ENCODE results near the gene PDXP. TPM values are rescaled to one million over a fixed set of nuclear protein-coding genes. Genes with fewer than 3 reads are reported as not detected.

PDXP gene
- total and polyA plus RNA-seq, 5 donors from 2014 or later = 1.1 to 5.8 (median 2.0) TPM

- H3K27ac ChIP-seq (ENCODE audit: insufficient read depth, low read length, poor library complexity, severe bottlenecking) = peak overlapping the region; percentile 88
- H3K4me3 ChIP-seq (ENCODE audit: low read depth, low read length) = no peak overlapping the region
- no peak for DNase-seq
- H3K9me3 ChIP-seq (ENCODE audit: control insufficient read depth in 2 of 2, low read length in 2 of 2) = no peaks in the 10 kb centered on the region
- Mint-ChIP-seq H3K9me3 (peaks cover 0 to 1% (median 0%) of the 10 kb centered on the region in 7 donors), H3K36me3 (no peaks in the 10 kb centered on the region), H3K4me3 (peak overlapping the region in 1 of 4 donors; percentile 32), H3K27ac (peak overlapping the region in 2 of 3 donors; percentile 76 to 84), H3K4me1 (peaks cover 0 to 84% (median 31%) of the 10 kb centered on the region in 4 donors), H3K27me3 (no peaks in the 10 kb centered on the region)
- H3K27me3 ChIP-seq (ENCODE audit: control insufficient read depth, insufficient read depth, low read length) = no peaks in the 10 kb centered on the region
- no peaks in the 10 kb centered on the region for H3K36me3 ChIP-seq (ENCODE audit: control insufficient read depth, insufficient read depth, low read length)
- ATAC-seq (ENCODE audit: low read depth in 2 of 2) = no peak
- peaks cover 83% of the 10 kb centered on the region for H3K4me1 ChIP-seq (ENCODE audit: control insufficient read depth, insufficient read depth, low read length, poor library complexity, severe bottlenecking)
These were observed 27.6 kb upstream of the PDXP start for GRCh38 chr22:37630839-37631435.

- H3K27ac Mint-ChIP-seq = peak overlapping the region in 2 of 3 donors; percentile 76 to 84
- H3K4me3 ChIP-seq (ENCODE audit: low read depth, low read length) = no peak overlapping the region
These were observed 26.9 kb upstream of the PDXP start for GRCh38 chr22:37631448-37632173.

GRCh38 chr22:37632174-37633088 lies 26.1 kb upstream of the PDXP start:
- H3K27ac Mint-ChIP-seq = peak overlapping the region; percentile 92 to 95 (median 94)
- Histone ChIP-seq H3K36me3 (ENCODE audit: control insufficient read depth, insufficient read depth, low read length) (no peaks in the 10 kb centered on the region), H3K9me3 (ENCODE audit: control insufficient read depth in 2 of 2, low read length in 2 of 2) (no peaks in the 10 kb centered on the region), H3K4me3 (ENCODE audit: low read depth, low read length) (no peak overlapping the region), H3K27ac (ENCODE audit: insufficient read depth, low read length, poor library complexity, severe bottlenecking) (peak overlapping the region; percentile 88), H3K27me3 (ENCODE audit: control insufficient read depth, insufficient read depth, low read length) (no peaks in the 10 kb centered on the region), H3K4me1 (ENCODE audit: control insufficient read depth, insufficient read depth, low read length, poor library complexity, severe bottlenecking) (peaks cover 83% of the 10 kb centered on the region)
- no peak for DNase-seq
- H3K4me1 Mint-ChIP-seq = peaks cover 0 to 84% (median 36%) of the 10 kb centered on the region in 4 donors
- no peak for ATAC-seq (ENCODE audit: low read depth in 2 of 2)
- no peaks in the 10 kb centered on the region for H3K36me3 Mint-ChIP-seq
- H3K9me3 Mint-ChIP-seq = peaks cover 0 to 1% (median 0%) of the 10 kb centered on the region in 7 donors
- no peaks in the 10 kb centered on the region for H3K27me3 Mint-ChIP-seq
- peak overlapping the region in 2 of 4 donors; percentile 21 to 60 for H3K4me3 Mint-ChIP-seq

More at GRCh38 chr22:37631448-37632173, 26.9 kb upstream of the PDXP start:
- Mint-ChIP-seq H3K4me3 (no peak overlapping the region), H3K4me1 (peaks cover 0 to 84% (median 35%) of the 10 kb centered on the region in 4 donors), H3K9me3 (peaks cover 0 to 1% (median 0%) of the 10 kb centered on the region in 7 donors), H3K27me3 (no peaks in the 10 kb centered on the region), H3K36me3 (no peaks in the 10 kb centered on the region)
- Histone ChIP-seq H3K4me1 (ENCODE audit: control insufficient read depth, insufficient read depth, low read length, poor library complexity, severe bottlenecking) (peaks cover 83% of the 10 kb centered on the region), H3K27ac (ENCODE audit: insufficient read depth, low read length, poor library complexity, severe bottlenecking) (peak overlapping the region; percentile 88), H3K9me3 (ENCODE audit: control insufficient read depth in 2 of 2, low read length in 2 of 2) (no peaks in the 10 kb centered on the region), H3K36me3 (ENCODE audit: control insufficient read depth, insufficient read depth, low read length) (no peaks in the 10 kb centered on the region), H3K27me3 (ENCODE audit: control insufficient read depth, insufficient read depth, low read length) (no peaks in the 10 kb centered on the region)
- ATAC-seq (ENCODE audit: low read depth in 2 of 2) = no peak
- peak in 1 of 3 donors; percentile 26 for DNase-seq

- Mint-ChIP-seq H3K36me3 (no peaks in the 10 kb centered on the region), H3K4me3 (peak overlapping the region; percentile 60 to 84 (median 72))
- H3K4me3 ChIP-seq (ENCODE audit: low read depth, low read length) = peak overlapping the region; percentile 41
These were observed 25.4 kb upstream of the PDXP start for GRCh38 chr22:37633089-37633624.

GRCh38 chr22:37633625-37634416 lies 24.7 kb upstream of the PDXP start:
- Histone ChIP-seq H3K9me3 (ENCODE audit: control insufficient read depth in 2 of 2, low read length in 2 of 2) (no peaks in the 10 kb centered on the region), H3K36me3 (ENCODE audit: control insufficient read depth, insufficient read depth, low read length) (no peaks in the 10 kb centered on the region), H3K4me1 (ENCODE audit: control insufficient read depth, insufficient read depth, low read length, poor library complexity, severe bottlenecking) (peaks cover 84% of the 10 kb centered on the region), H3K27me3 (ENCODE audit: control insufficient read depth, insufficient read depth, low read length) (no peaks in the 10 kb centered on the region), H3K4me3 (ENCODE audit: low read depth, low read length) (peak overlapping the region; percentile 59), H3K27ac (ENCODE audit: insufficient read depth, low read length, poor library complexity, severe bottlenecking) (peak overlapping the region; percentile 88)
- ATAC-seq (ENCODE audit: low read depth in 2 of 2) = peak; percentile 69 to 70
- Mint-ChIP-seq H3K9me3 (peaks cover 0 to 1% (median 0%) of the 10 kb centered on the region in 7 donors), H3K27me3 (no peaks in the 10 kb centered on the region), H3K4me1 (peaks cover 0 to 84% (median 35%) of the 10 kb centered on the region in 4 donors), H3K36me3 (no peaks in the 10 kb centered on the region), H3K4me3 (peak overlapping the region; percentile 60 to 91 (median 82)), H3K27ac (peak overlapping the region; percentile 94 to 95 (median 94))
- peak; percentile 35 to 76 (median 39) for DNase-seq

More at GRCh38 chr22:37633089-37633624, 25.4 kb upstream of the PDXP start:
- Histone ChIP-seq H3K27me3 (ENCODE audit: control insufficient read depth, insufficient read depth, low read length) (no peaks in the 10 kb centered on the region), H3K27ac (ENCODE audit: insufficient read depth, low read length, poor library complexity, severe bottlenecking) (peak overlapping the region; percentile 88), H3K36me3 (ENCODE audit: control insufficient read depth, insufficient read depth, low read length) (no peaks in the 10 kb centered on the region), H3K9me3 (ENCODE audit: control insufficient read depth in 2 of 2, low read length in 2 of 2) (no peaks in the 10 kb centered on the region), H3K4me1 (ENCODE audit: control insufficient read depth, insufficient read depth, low read length, poor library complexity, severe bottlenecking) (peaks cover 83% of the 10 kb centered on the region)
- ATAC-seq (ENCODE audit: low read depth in 2 of 2) = peak; percentile 17 to 40
- Mint-ChIP-seq H3K27ac (peak overlapping the region; percentile 92 to 95 (median 94)), H3K27me3 (no peaks in the 10 kb centered on the region), H3K4me1 (peaks cover 0 to 84% (median 36%) of the 10 kb centered on the region in 4 donors), H3K9me3 (peaks cover 0 to 1% (median 0%) of the 10 kb centered on the region in 7 donors)
- DNase-seq = peak in 2 of 3 donors; percentile 28 to 50

GRCh38 chr22:37634417-37634924 lies 24.1 kb upstream of the PDXP start:
- ATAC-seq (ENCODE audit: low read depth in 2 of 2) (no peak), DNase-seq (peak in 1 of 3 donors; percentile 48)
- H3K27me3 Mint-ChIP-seq = no peaks in the 10 kb centered on the region
- no peaks in the 10 kb centered on the region for H3K27me3 ChIP-seq (ENCODE audit: control insufficient read depth, insufficient read depth, low read length)
- peaks cover 0 to 1% (median 0%) of the 10 kb centered on the region in 7 donors for H3K9me3 Mint-ChIP-seq
- H3K4me1 Mint-ChIP-seq = peaks cover 0 to 80% (median 35%) of the 10 kb centered on the region in 4 donors
- no peaks in the 10 kb centered on the region for H3K9me3 ChIP-seq (ENCODE audit: control insufficient read depth in 2 of 2, low read length in 2 of 2)
- H3K27ac ChIP-seq (ENCODE audit: insufficient read depth, low read length, poor library complexity, severe bottlenecking) = peak overlapping the region; percentile 88
- peak overlapping the region; percentile 59 for H3K4me3 ChIP-seq (ENCODE audit: low read depth, low read length)
- peaks cover 89% of the 10 kb centered on the region for H3K4me1 ChIP-seq (ENCODE audit: control insufficient read depth, insufficient read depth, low read length, poor library complexity, severe bottlenecking)
- no peaks in the 10 kb centered on the region for H3K36me3 ChIP-seq (ENCODE audit: control insufficient read depth, insufficient read depth, low read length)
- peak overlapping the region; percentile 94 to 95 (median 94) for H3K27ac Mint-ChIP-seq
- peak overlapping the region; percentile 60 to 91 (median 82) for H3K4me3 Mint-ChIP-seq
- no peaks in the 10 kb centered on the region for H3K36me3 Mint-ChIP-seq
